Measurements from ENCODE around the gene SLC2A2. TPM values are rescaled to one million over a fixed set of nuclear protein-coding genes. Genes with fewer than 3 reads are reported as not detected.

Gene SLC2A2
- total and polyA plus RNA-seq, 3 donors from 2014 or later = 0.12 TPM; not detected in 2

DNA sequence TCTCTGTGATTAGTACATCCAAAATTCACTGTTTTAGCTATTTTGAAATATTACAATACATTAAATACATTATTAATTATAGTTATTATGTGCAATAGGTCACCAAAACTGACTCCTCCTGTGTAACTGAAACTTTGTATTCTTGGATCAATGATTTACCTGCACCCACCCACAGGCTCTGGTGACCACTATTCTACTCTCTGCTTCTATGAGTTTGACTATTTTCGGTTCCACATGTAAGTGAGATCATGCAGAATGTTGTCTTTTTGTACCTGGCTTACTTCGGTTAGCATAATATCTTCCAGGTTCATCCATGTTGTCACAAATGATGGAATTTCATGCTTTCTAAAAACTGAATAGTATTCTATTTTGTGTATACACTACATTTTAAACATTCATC, 43.8 kb downstream of the SLC2A2 start:
- Histone ChIP-seq H3K9me3 (no peaks in the 10 kb centered on the region), H3K27ac (no peak overlapping the region), H3K36me3 (ENCODE audit: low read depth, missing control alignments) (no peaks in the 10 kb centered on the region), H3K4me1 (no peaks in the 10 kb centered on the region), H3K4me3 (no peak overlapping the region), H3K27me3 (no peaks in the 10 kb centered on the region)
- intact Hi-C loops (cut with DNase I; ENCODE audit: low total_unique reads) = no loop called here
- 89 to 99% methylated on average over 2 of the region's 2 CpGs for WGBS, 2 donors
- no peak for TF ChIP-seq POLR2A (IDR thresholded peaks at IDR 0.05)
- TF ChIP-seq CTCF (IDR thresholded peaks at IDR 0.05) = no peak
- DNase-seq = no peak

GRCh38 chr3:170980399-170980798, 46.1 kb downstream of the SLC2A2 start:
- H3K27me3 ChIP-seq = no peaks in the 10 kb centered on the region
- no peak for TF ChIP-seq POLR2A (IDR thresholded peaks at IDR 0.05)
- peak in 1 of 3 experiments; percentile 33 for TF ChIP-seq CTCF (IDR thresholded peaks at IDR 0.05)
- DNase-seq = no peak
- H3K27ac ChIP-seq = no peak overlapping the region
- H3K4me1 ChIP-seq = no peaks in the 10 kb centered on the region
- no peak overlapping the region for H3K4me3 ChIP-seq
- intact Hi-C loops (cut with DNase I; ENCODE audit: low total_unique reads) = no loop called here
- no peaks in the 10 kb centered on the region for H3K36me3 ChIP-seq (ENCODE audit: low read depth, missing control alignments)
- H3K9me3 ChIP-seq = no peaks in the 10 kb centered on the region

- Histone ChIP-seq H3K4me3 (no peak overlapping the region), H3K27ac (no peak overlapping the region), H3K4me1 (no peaks in the 10 kb centered on the region), H3K27me3 (no peaks in the 10 kb centered on the region), H3K36me3 (ENCODE audit: low read depth, missing control alignments) (no peaks in the 10 kb centered on the region), H3K9me3 (no peaks in the 10 kb centered on the region)
- intact Hi-C loops (cut with DNase I; ENCODE audit: low total_unique reads) = no loop called here
- no peak for TF ChIP-seq POLR2A (IDR thresholded peaks at IDR 0.05)
- no peak for TF ChIP-seq CTCF (IDR thresholded peaks at IDR 0.05)
- 69 to 75% methylated on average over 11 of the region's 11 CpGs for WGBS, 2 donors
- DNase-seq = no peak
These were observed 48.4 kb downstream of the SLC2A2 start for GRCh38 chr3:170977949-170978745.

DNA sequence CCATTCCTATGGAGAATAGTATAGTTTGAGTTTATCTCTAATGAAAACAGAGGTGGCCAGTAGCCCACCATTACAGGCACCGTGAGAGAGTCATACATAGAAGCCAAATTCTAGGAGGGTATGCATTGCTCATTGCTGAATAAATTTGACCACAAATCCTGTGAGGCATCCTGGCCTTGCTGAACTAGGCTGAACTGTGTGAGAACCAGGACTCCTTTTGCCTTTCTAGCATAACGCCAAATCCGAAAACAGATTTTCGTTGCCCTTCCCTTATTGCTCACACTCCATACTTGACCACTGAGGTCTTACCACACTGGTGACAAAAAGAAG, 50.4 kb downstream of the SLC2A2 start:
- DNase-seq = no peak
- no peaks in the 10 kb centered on the region for H3K36me3 ChIP-seq (ENCODE audit: low read depth, missing control alignments)
- TF ChIP-seq POLR2A (IDR thresholded peaks at IDR 0.05) (no peak), CTCF (IDR thresholded peaks at IDR 0.05) (no peak)
- H3K9me3 ChIP-seq = no peaks in the 10 kb centered on the region
- H3K27ac ChIP-seq = no peak overlapping the region
- no peak overlapping the region for H3K4me3 ChIP-seq
- H3K4me1 ChIP-seq = no peaks in the 10 kb centered on the region
- H3K27me3 ChIP-seq = no peaks in the 10 kb centered on the region
- intact Hi-C loops (cut with DNase I; ENCODE audit: low total_unique reads) = no loop called here
- 77 to 96% methylated on average over 4 of the region's 4 CpGs for WGBS, 2 donors
